Left ventricle myocardium inferior (tissue), 1 donor: Measurements from ENCODE around the gene MS4A5. TPM values are rescaled to one million over a fixed set of nuclear protein-coding genes. Genes with fewer than 3 reads are reported as not detected.
"Not testable (repeated sequence)": the region's sequence is repeated elsewhere in the genome, so short reads cannot be mapped to it uniquely, and the experiment has no call there.

ENCODE experiments used
- DNase-seq: peaks from one replicate; pipeline ENCODE4 v3.0.0-alpha.2; 2020
- H3K27ac ChIP-seq: fragments of 200-600 bp; replicated peaks from 2 replicates; pipeline ENCODE4 v1.8.0; 2021
- H3K27me3 ChIP-seq: fragments of 200-600 bp; 2 replicates; pipeline ENCODE4 v1.8.0; 2021; ENCODE audit warnings: low read depth
- H3K36me3 ChIP-seq: fragments of 200-600 bp; 2 replicates; pipeline ENCODE4 v1.8.0; 2021
- H3K4me1 ChIP-seq: fragments of 200-600 bp; 2 replicates; pipeline ENCODE4 v1.8.0; 2021
- H3K4me3 ChIP-seq: fragments of 200-600 bp; 2 replicates; pipeline ENCODE4 v1.8.0; 2021; ENCODE audit warnings: mild to moderate bottlenecking, moderate library complexity
- H3K9me3 ChIP-seq: fragments of 200-600 bp; replicated peaks from 2 replicates; pipeline ENCODE4 v1.8.0; 2021
- CTCF ChIP-seq: fragments of 200-600 bp; IDR thresholded peaks from 2 replicates; pipeline ENCODE4 v1.8.0; 2021; ENCODE audit warnings: antibody characterized with exemption, mild to moderate bottlenecking, borderline replicate concordance
- intact Hi-C: fragments of 100-400 bp; cut with micrococcal nuclease; formaldehyde crosslinking; loops from one replicate; pipeline ENCODE4 v1.11.0; 2022
- total RNA-seq: library from RNA; stranded (reverse); fragmentation: NEBNext Ultra II Directional; extraction: Animal tissue kit (Norgen Biotek cat#: 25700); gene quantifications from one replicate; pipeline ENCODE4 v1.2.1, GENCODE V29; 2021
- donor health status: DM: no; HTN: yes; CAD: no; lungs with severe emphysema.

Gene MS4A5
- total RNA-seq, 1 donor from 2014 or later, result not detected

GRCh38 chr11:60428517-60428916, 855 bp upstream of the MS4A5 start:
- Histone ChIP-seq H3K27me3 (no peaks in the 10 kb centered on the region), H3K27ac (no peak overlapping the region), H3K4me1 (no peaks in the 10 kb centered on the region), H3K9me3 (no peaks in the 10 kb centered on the region), H3K36me3 (no peaks in the 10 kb centered on the region), H3K4me3 (no peak overlapping the region)
- intact Hi-C loops, result no loop called here
- DNase-seq, result no peak
- TF ChIP-seq CTCF, result no peak

- H3K4me1 ChIP-seq, result no peaks in the 10 kb centered on the region
- TF ChIP-seq CTCF, result no peak
- intact Hi-C loops, result no loop called here
These were observed 1.9 kb downstream of the MS4A5 start for GRCh38 chr11:60431251-60431650.

GRCh38 chr11:60433401-60433800, 4.0 kb downstream of the MS4A5 start:
- TF ChIP-seq CTCF, result no peak
- DNase-seq, result no peak
- H3K27me3 ChIP-seq, result no peaks in the 10 kb centered on the region
- H3K4me1 ChIP-seq, result no peaks in the 10 kb centered on the region
- no peaks in the 10 kb centered on the region for H3K9me3 ChIP-seq
- no peaks in the 10 kb centered on the region for H3K36me3 ChIP-seq
- intact Hi-C loops, result no loop called here
- no peak overlapping the region for H3K4me3 ChIP-seq
- H3K27ac ChIP-seq, result no peak overlapping the region

More at GRCh38 chr11:60431251-60431650, 1.9 kb downstream of the MS4A5 start:
- DNase-seq, result no peak
- Histone ChIP-seq H3K36me3 (no peaks in the 10 kb centered on the region), H3K4me3 (no peak overlapping the region), H3K9me3 (no peaks in the 10 kb centered on the region), H3K27ac (no peak overlapping the region), H3K27me3 (no peaks in the 10 kb centered on the region)

GRCh38 chr11:60447070-60447469, 17.7 kb downstream of the MS4A5 start:
- no peak for DNase-seq
- no peaks in the 10 kb centered on the region for H3K36me3 ChIP-seq
- peaks cover 7% of the 10 kb centered on the region for H3K9me3 ChIP-seq
- no peak for TF ChIP-seq CTCF
- no peaks in the 10 kb centered on the region for H3K27me3 ChIP-seq
- no peaks in the 10 kb centered on the region for H3K4me1 ChIP-seq
- intact Hi-C loops, result no loop called here
- H3K4me3 ChIP-seq, result no peak overlapping the region
- H3K27ac ChIP-seq, result no peak overlapping the region

- H3K4me1 ChIP-seq, result no peaks in the 10 kb centered on the region
- peaks cover 7% of the 10 kb centered on the region for H3K9me3 ChIP-seq
- H3K36me3 ChIP-seq, result no peaks in the 10 kb centered on the region
- intact Hi-C loops, result no loop called here
- TF ChIP-seq CTCF, result no peak
- H3K4me3 ChIP-seq, result no peak overlapping the region
- H3K27ac ChIP-seq, result no peak overlapping the region
- H3K27me3 ChIP-seq, result no peaks in the 10 kb centered on the region
- no peak for DNase-seq
These were observed 18.5 kb downstream of the MS4A5 start for GRCh38 chr11:60447846-60448245.

GRCh38 chr11:60451185-60451584, 21.8 kb downstream of the MS4A5 start:
- H3K27ac ChIP-seq, H3K4me1 ChIP-seq, H3K27me3 ChIP-seq, H3K36me3 ChIP-seq, H3K9me3 ChIP-seq, DNase-seq, intact Hi-C loops, H3K4me3 ChIP-seq: not testable (repeated sequence)
